ENCODE results near the gene GPR68. TPM values are rescaled to one million over a fixed set of nuclear protein-coding genes. Genes with fewer than 3 reads are reported as not detected.

The GPR68 gene
- total RNA-seq, 2 donors from 2014 or later: 0.55 to 1.4 TPM

DNA sequence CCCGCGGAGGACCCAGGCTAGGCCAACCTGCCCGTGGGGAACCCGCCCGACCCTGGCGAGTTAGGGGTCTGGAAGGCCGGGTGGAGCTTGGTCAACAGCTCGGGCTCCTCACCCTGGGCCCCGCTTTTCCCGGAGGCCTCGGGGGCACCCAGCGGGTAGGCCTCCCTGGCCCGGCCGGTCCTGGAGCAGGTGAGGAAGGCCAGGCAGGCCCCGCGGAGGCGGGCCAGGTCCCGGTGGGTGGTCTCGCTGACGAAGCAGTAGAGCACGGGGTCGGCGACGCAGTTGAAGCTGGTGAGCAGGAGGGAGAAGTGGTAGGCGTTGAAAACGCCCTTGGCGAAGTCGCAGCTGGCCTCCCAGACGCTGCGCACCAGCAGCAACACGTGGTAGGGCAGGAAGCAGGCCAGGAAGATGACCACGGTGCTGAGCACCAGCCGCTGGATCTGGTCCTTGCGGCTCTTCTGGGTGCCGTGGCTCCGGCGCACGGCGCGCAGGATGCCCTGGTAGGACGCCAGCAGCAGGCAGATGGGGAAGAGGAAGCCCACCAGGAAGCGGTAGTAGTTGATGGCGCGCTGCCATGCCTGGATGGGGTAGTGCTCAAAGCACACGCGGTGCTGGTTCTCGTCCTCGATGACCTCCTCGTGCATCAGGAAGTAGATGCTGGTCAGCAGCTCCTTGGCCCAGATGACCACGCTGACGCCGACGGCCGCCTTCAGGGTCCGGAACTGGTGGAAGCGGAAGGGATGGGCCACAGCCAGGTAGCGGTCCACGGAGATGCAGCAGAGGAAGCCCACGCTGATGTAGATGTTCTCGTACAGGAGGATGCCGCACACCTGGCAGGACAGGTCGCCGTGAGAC lies 10.3 kb downstream of the GPR68 start:
- DNase-seq (ENCODE audit: low spot score): no peak

DNA sequence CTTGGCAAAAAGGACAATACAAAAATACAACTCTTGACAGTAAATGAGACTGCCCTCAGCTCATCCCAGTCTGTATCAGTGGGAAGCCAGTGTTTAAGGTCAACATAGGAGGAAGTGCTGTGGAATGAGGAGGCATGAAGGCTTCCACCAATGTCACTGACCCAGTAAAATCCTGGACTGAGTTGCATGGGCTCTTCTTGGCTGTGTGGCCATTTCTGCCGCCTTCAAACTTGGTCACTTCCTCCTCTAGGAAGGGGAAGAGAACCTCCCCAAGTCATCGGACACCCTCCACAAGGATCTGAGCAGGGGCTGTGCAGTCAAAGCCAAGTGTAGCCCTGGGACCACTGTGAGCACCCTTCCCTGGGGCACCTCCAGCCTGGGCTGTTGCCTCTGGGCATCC lies 11.9 kb downstream of the GPR68 start:
- H3K27me3 ChIP-seq: no peaks in the 10 kb centered on the region
- H3K9me3 ChIP-seq: no peaks in the 10 kb centered on the region
- DNase-seq (ENCODE audit: low spot score): no peak
- H3K4me3 ChIP-seq: no peak overlapping the region
- no peaks in the 10 kb centered on the region for H3K36me3 ChIP-seq
- no peak overlapping the region for H3K27ac ChIP-seq
- no peaks in the 10 kb centered on the region for H3K4me1 ChIP-seq
- TF ChIP-seq, protein P1, sequence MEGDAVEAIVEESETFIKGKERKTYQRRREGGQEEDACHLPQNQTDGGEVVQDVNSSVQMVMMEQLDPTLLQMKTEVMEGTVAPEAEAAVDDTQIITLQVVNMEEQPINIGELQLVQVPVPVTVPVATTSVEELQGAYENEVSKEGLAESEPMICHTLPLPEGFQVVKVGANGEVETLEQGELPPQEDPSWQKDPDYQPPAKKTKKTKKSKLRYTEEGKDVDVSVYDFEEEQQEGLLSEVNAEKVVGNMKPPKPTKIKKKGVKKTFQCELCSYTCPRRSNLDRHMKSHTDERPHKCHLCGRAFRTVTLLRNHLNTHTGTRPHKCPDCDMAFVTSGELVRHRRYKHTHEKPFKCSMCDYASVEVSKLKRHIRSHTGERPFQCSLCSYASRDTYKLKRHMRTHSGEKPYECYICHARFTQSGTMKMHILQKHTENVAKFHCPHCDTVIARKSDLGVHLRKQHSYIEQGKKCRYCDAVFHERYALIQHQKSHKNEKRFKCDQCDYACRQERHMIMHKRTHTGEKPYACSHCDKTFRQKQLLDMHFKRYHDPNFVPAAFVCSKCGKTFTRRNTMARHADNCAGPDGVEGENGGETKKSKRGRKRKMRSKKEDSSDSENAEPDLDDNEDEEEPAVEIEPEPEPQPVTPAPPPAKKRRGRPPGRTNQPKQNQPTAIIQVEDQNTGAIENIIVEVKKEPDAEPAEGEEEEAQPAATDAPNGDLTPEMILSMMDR (IDR thresholded peaks at IDR 0.05): no peak

More for the DNA sequence above, 10.3 kb downstream of the GPR68 start:
- Histone ChIP-seq H3K36me3 (no peaks in the 10 kb centered on the region), H3K9me3 (no peaks in the 10 kb centered on the region), H3K4me1 (no peaks in the 10 kb centered on the region), H3K27ac (no peak overlapping the region), H3K4me3 (no peak overlapping the region), H3K27me3 (no peaks in the 10 kb centered on the region)
- TF ChIP-seq, protein P1 (IDR thresholded peaks at IDR 0.05): no peak

DNA sequence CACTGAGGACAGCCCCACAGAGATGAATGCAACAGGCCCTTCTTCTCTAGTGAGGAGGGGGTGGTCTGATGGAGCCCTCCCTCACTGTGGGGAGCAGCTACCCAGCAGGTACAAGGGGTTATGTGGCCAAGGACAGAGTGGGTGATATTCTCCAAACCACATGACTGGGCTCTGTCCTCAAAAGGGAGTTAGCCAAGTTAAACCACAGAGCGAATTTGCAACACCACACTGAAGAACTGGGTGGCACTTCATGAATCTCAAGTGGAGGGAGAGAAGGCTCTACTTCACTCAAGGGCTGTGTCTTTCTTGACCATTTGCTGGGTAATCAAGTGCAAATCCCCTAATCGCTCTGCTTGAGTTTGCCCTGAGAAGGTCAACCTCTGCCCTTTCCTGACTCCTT lies 12.5 kb downstream of the GPR68 start:
- H3K27me3 ChIP-seq: no peaks in the 10 kb centered on the region
- TF ChIP-seq, protein P1 (IDR thresholded peaks at IDR 0.05): no peak
- H3K4me3 ChIP-seq: no peak overlapping the region
- no peaks in the 10 kb centered on the region for H3K9me3 ChIP-seq
- no peaks in the 10 kb centered on the region for H3K4me1 ChIP-seq
- peaks cover 5% of the 10 kb centered on the region for H3K36me3 ChIP-seq
- no peak for DNase-seq (ENCODE audit: low spot score)
- no peak overlapping the region for H3K27ac ChIP-seq

DNA sequence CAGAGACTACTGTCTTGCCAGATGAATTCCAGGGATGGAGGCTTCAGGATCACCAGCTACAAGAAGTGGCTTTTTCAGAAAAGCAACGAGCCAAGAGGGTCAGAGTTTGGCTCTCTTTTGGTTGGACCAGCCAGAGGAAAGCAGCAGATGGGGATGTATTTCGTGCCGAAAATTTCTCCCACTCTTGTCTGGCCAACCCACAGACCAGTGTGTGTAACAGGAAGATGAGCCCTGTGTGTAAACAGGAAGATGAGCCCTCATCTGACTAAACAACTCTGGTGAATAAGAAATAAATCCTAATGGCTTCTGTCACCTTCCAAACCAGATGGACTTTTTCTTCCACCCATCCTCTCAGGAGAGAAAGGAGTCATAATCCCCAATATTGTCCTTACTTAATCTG lies 13.1 kb downstream of the GPR68 start:
- DNase-seq (ENCODE audit: low spot score): no peak
- H3K4me1 ChIP-seq: no peaks in the 10 kb centered on the region
- no peaks in the 10 kb centered on the region for H3K27me3 ChIP-seq
- H3K27ac ChIP-seq: no peak overlapping the region
- peaks cover 10% of the 10 kb centered on the region for H3K36me3 ChIP-seq
- TF ChIP-seq, protein P1 (IDR thresholded peaks at IDR 0.05): no peak
- H3K4me3 ChIP-seq: no peak overlapping the region
- no peaks in the 10 kb centered on the region for H3K9me3 ChIP-seq

DNA sequence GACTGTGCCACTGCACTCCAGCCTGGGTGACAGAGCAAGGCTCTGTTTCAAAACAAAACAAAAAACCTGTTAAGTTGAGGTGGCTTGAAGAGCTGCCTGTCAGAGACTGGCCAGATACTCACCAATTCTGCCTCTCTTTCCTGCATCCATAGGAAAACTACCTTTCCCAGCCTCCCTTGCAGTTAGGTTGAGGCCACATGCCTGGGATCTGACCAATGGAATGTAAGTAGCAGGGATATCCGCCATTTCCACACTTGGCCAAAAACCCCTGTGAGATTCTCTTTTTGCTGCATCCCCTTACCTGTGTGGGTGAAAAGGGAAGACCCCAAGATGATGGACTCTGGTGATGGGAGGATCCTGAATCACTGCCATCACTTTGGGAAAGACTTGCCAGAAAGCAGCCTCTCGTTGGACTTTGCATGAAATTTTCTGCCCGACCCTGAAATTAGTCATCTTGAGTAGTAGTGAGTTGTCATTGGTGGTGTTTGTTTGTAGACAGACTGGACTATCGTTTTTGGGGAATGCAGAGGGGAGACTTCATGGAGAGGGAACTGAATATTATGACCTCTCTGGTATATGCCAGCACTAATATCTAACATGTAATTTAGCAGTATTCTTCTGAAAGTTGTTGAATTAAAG lies 14.0 kb downstream of the GPR68 start:
- Histone ChIP-seq H3K4me1 (no peaks in the 10 kb centered on the region), H3K27me3 (no peaks in the 10 kb centered on the region), H3K36me3 (peaks cover 10% of the 10 kb centered on the region), H3K4me3 (no peak overlapping the region), H3K27ac (no peak overlapping the region), H3K9me3 (no peaks in the 10 kb centered on the region)
- DNase-seq (ENCODE audit: low spot score): no peak
- TF ChIP-seq, protein P1 (IDR thresholded peaks at IDR 0.05): no peak
